GM19395 (cell line): ENCODE measurements around the gene ABCC11.
A peak's percentile ranks its signal among the peaks of the same experiment; 100 is the strongest.
"Not testable (repeated sequence)": the region's sequence is repeated elsewhere in the genome, so short reads cannot be mapped to it uniquely, and the experiment has no call there.

Experiments
- ATAC-seq: cut with Tn5 transposase; IDR thresholded peaks from one replicate; pipeline ENCODE4 v1.9.1; 2021; ENCODE audit warnings: mild to moderate bottlenecking, moderate library complexity; ENCODE audit not compliant: unreplicated experiment

Gene ABCC11

GRCh38 chr16:48250520-48251278, 3.4 kb upstream of the ABCC11 start:
- ATAC-seq = no peak

GRCh38 chr16:48246066-48246465, 1.3 kb downstream of the ABCC11 start:
- no peak for ATAC-seq

- no peak for ATAC-seq
Measured at GRCh38 chr16:48244863-48245195, 2.5 kb downstream of the ABCC11 start.

- peak; percentile 99 for ATAC-seq
Measured at GRCh38 chr16:48244080-48244862, 3.1 kb downstream of the ABCC11 start, which contains the start of gene LONP2. TSS of gene LONP2 (plus strand) at chr16:48244300. CDS start at chr16:48244389, 89 bp downstream.

GRCh38 chr16:48240147-48240546, 7.2 kb downstream of the ABCC11 start:
- not testable (repeated sequence) for ATAC-seq

- ATAC-seq = no peak
Measured at GRCh38 chr16:48236286-48236685, 11.1 kb downstream of the ABCC11 start.

GRCh38 chr16:48235556-48236136, 11.7 kb downstream of the ABCC11 start:
- no peak for ATAC-seq

- no peak for ATAC-seq
Measured at GRCh38 chr16:48235058-48235555, 12.2 kb downstream of the ABCC11 start.

GRCh38 chr16:48234630-48235029, 12.7 kb downstream of the ABCC11 start:
- ATAC-seq = no peak

GRCh38 chr16:48232493-48233040, 14.8 kb downstream of the ABCC11 start:
- no peak for ATAC-seq

- no peak for ATAC-seq
Measured at GRCh38 chr16:48231727-48232492, 15.4 kb downstream of the ABCC11 start.

GRCh38 chr16:48225456-48225855, 21.9 kb downstream of the ABCC11 start:
- ATAC-seq = no peak

- no peak for ATAC-seq
Measured at GRCh38 chr16:48223490-48223889, 23.8 kb downstream of the ABCC11 start.

GRCh38 chr16:48220891-48221290, 26.4 kb downstream of the ABCC11 start:
- no peak for ATAC-seq

GRCh38 chr16:48218473-48218872, 28.9 kb downstream of the ABCC11 start:
- no peak for ATAC-seq

- ATAC-seq = no peak
Measured at GRCh38 chr16:48217708-48218107, 29.6 kb downstream of the ABCC11 start.

- no peak for ATAC-seq
Measured at GRCh38 chr16:48215738-48216137, 31.6 kb downstream of the ABCC11 start.

- ATAC-seq = no peak
Measured at GRCh38 chr16:48212033-48212432, 35.3 kb downstream of the ABCC11 start.

GRCh38 chr16:48210747-48211146, 36.6 kb downstream of the ABCC11 start:
- no peak for ATAC-seq

- ATAC-seq = no peak
Measured at GRCh38 chr16:48206594-48207242, 40.6 kb downstream of the ABCC11 start.
